HEK293 (cell line): ENCODE data around the gene GNG14.

Experiments used
- IKZF3 ChIP-seq: fragments of 450-650 bp; IDR thresholded peaks from 2 replicates; pipeline ENCODE4 v1.5.0; 2018; ENCODE audit warnings: missing biosample characterization, mild to moderate bottlenecking, missing genetic modification characterization, moderate library complexity
- KLF16 ChIP-seq: fragments of 450-650 bp; formaldehyde crosslinking; IDR thresholded peaks from 2 replicates; pipeline ENCODE4 v1.5.1; 2017; ENCODE audit warnings: missing biosample characterization, missing genetic modification characterization
- KLF7 ChIP-seq: fragments of 450-650 bp; formaldehyde crosslinking; IDR thresholded peaks from 2 replicates; pipeline ENCODE4 v1.5.1; 2016; ENCODE audit warnings: missing biosample characterization, missing genetic modification characterization, borderline replicate concordance
- KLF8 ChIP-seq: fragments of 450-650 bp; formaldehyde crosslinking; IDR thresholded peaks from 2 replicates; pipeline ENCODE4 v1.5.1; 2016; ENCODE audit warnings: missing biosample characterization, missing genetic modification characterization
- OSR2 ChIP-seq: fragments of 450-650 bp; formaldehyde crosslinking; IDR thresholded peaks from 2 replicates; pipeline ENCODE4 v1.5.1; 2016; ENCODE audit warnings: missing biosample characterization, missing genetic modification characterization
- SP7 ChIP-seq: fragments of 450-650 bp; formaldehyde crosslinking; IDR thresholded peaks from 2 replicates; pipeline ENCODE4 v1.5.1; 2016; ENCODE audit warnings: missing biosample characterization, missing genetic modification characterization
- ZBTB17 ChIP-seq: fragments of 450-650 bp; formaldehyde crosslinking; IDR thresholded peaks from 2 replicates; pipeline ENCODE4 v1.5.1; 2016; ENCODE audit warnings: missing biosample characterization, missing genetic modification characterization
- ZBTB48 ChIP-seq: fragments of 450-650 bp; formaldehyde crosslinking; IDR thresholded peaks from 2 replicates; pipeline ENCODE4 v1.5.1; 2016; ENCODE audit warnings: missing biosample characterization, missing genetic modification characterization
- ZBTB7A ChIP-seq: fragments of 450-650 bp; formaldehyde crosslinking; IDR thresholded peaks from 2 replicates; pipeline ENCODE4 v1.5.1; 2016; ENCODE audit warnings: low read depth, missing biosample characterization, missing genetic modification characterization
- ZNF146 ChIP-seq: fragments of 450-650 bp; formaldehyde crosslinking; IDR thresholded peaks from 2 replicates; pipeline ENCODE4 v1.5.1; 2016; ENCODE audit warnings: missing biosample characterization, missing genetic modification characterization
- ZNF16 ChIP-seq: fragments of 450-650 bp; formaldehyde crosslinking; IDR thresholded peaks from 2 replicates; pipeline ENCODE4 v1.5.1; 2016; ENCODE audit warnings: low read depth, missing biosample characterization, missing genetic modification characterization
- ZNF324 ChIP-seq: fragments of 450-650 bp; formaldehyde crosslinking; IDR thresholded peaks from 2 replicates; pipeline ENCODE4 v1.5.1; 2016; ENCODE audit warnings: missing biosample characterization, missing genetic modification characterization
- ZNF416 ChIP-seq: fragments of 450-650 bp; formaldehyde crosslinking; IDR thresholded peaks from 2 replicates; pipeline ENCODE4 v1.5.1; 2016; ENCODE audit warnings: missing biosample characterization, missing genetic modification characterization
- ZNF560 ChIP-seq: fragments of 450-650 bp; formaldehyde crosslinking; IDR thresholded peaks from 2 replicates; pipeline ENCODE4 v1.5.1; 2017; ENCODE audit warnings: missing biosample characterization, missing genetic modification characterization, borderline replicate concordance
- ZNF571 ChIP-seq: fragments of 450-650 bp; formaldehyde crosslinking; IDR thresholded peaks from 2 replicates; pipeline ENCODE4 v1.5.0; 2017; ENCODE audit warnings: missing biosample characterization, missing genetic modification characterization
- ZNF600 ChIP-seq: fragments of 450-650 bp; formaldehyde crosslinking; IDR thresholded peaks from 2 replicates; pipeline ENCODE4 v1.5.1; 2016; ENCODE audit warnings: missing biosample characterization, missing genetic modification characterization
- ZNF677 ChIP-seq: fragments of 450-650 bp; IDR thresholded peaks from 2 replicates; pipeline ENCODE4 v1.5.0; 2018; ENCODE audit warnings: missing biosample characterization, mild to moderate bottlenecking, missing genetic modification characterization, moderate library complexity
- ZNF707 ChIP-seq: fragments of 450-650 bp; formaldehyde crosslinking; IDR thresholded peaks from 2 replicates; pipeline ENCODE4 v1.5.1; 2016; ENCODE audit warnings: missing biosample characterization, missing genetic modification characterization
- ZNF843 ChIP-seq: fragments of 450-650 bp; formaldehyde crosslinking; IDR thresholded peaks from 2 replicates; pipeline ENCODE4 v1.5.1; 2016; ENCODE audit warnings: missing biosample characterization, missing genetic modification characterization
- ZSCAN30 ChIP-seq: fragments of 450-650 bp; IDR thresholded peaks from 2 replicates; pipeline ENCODE4 v1.5.1; 2018; ENCODE audit warnings: missing biosample characterization, mild to moderate bottlenecking, missing genetic modification characterization, moderate library complexity
- ZXDB ChIP-seq: fragments of 450-650 bp; formaldehyde crosslinking; IDR thresholded peaks from 2 replicates; pipeline ENCODE4 v1.5.1; 2016; ENCODE audit warnings: missing biosample characterization, missing genetic modification characterization
- TF ChIP-seq, protein P1 (sequence below): fragments of 450-650 bp; formaldehyde crosslinking; IDR thresholded peaks from 2 replicates; pipeline ENCODE4 v1.5.1; 2016; ENCODE audit warnings: missing biosample characterization, missing genetic modification characterization
- TF ChIP-seq, protein P2 (sequence below): fragments of 450-650 bp; formaldehyde crosslinking; IDR thresholded peaks from 2 replicates; pipeline ENCODE4 v1.5.1; 2017; ENCODE audit warnings: missing biosample characterization, mild to moderate bottlenecking, missing genetic modification characterization, moderate library complexity
- TF ChIP-seq, protein P3 (sequence below): fragments of 450-650 bp; formaldehyde crosslinking; IDR thresholded peaks from 2 replicates; pipeline ENCODE4 v1.5.1; 2016; ENCODE audit warnings: missing biosample characterization, missing genetic modification characterization
- TF ChIP-seq, protein P4 (sequence below): fragments of 450-650 bp; formaldehyde crosslinking; IDR thresholded peaks from 2 replicates; pipeline ENCODE4 v1.5.1; 2016; ENCODE audit warnings: missing biosample characterization, missing genetic modification characterization, low read depth

Gene GNG14

DNA sequence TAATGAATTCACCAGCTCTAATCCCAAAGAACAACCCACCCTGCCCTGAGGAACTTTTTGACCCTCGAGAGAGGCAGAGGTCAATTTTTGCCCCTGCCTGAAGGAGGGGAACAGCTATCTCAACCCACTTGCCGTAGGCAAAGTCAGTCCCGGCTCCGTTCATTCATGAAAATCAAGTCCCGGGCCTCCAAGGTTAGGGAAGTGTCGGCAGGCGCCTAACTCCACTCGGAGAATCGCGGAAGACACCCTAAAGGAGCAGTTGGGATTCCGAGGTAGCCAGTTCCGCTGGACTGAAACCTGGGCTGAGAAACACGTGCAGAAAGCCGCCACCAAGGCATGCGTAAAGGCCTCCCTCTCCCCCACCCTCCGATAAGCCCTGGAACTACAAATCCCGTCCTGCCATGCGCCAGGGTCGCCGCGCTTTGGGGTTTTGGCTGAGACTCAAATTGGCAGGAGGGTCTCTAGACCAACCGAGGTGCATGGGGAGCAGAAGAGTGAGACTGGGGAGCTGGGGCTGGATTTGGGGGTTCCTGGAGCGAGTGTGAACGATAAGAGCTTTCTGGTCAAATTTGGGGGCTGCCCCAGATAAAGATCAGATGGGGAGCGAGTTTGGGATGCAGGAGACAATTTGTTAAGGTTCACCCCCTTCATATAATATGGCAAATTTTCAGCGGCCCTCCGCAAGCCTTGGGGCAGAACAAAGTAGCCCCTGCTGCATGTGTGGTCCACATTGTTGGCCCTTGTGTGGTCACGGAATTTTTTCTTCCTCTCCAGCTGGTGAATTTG, 36.0 kb downstream of the GNG14 start, which contains the start of gene TNPO2 (continued):
- TF ChIP-seq KLF16: no peak
- no peak for TF ChIP-seq ZNF560
- no peak for TF ChIP-seq ZNF707 (tag by site-specific recombination)
- TF ChIP-seq KLF8 (tag by site-specific recombination): 0 out of 2 replicates have a peak, but pooled peaks have one; percentile 11
- TF ChIP-seq ZNF677 (tag by site-specific recombination): no peak
- TF ChIP-seq ZNF600 (tag by site-specific recombination): 0 out of 2 replicates have a peak, but pooled peaks have one; percentile 53
- TF ChIP-seq KLF7: no peak
- TF ChIP-seq, protein P1, sequence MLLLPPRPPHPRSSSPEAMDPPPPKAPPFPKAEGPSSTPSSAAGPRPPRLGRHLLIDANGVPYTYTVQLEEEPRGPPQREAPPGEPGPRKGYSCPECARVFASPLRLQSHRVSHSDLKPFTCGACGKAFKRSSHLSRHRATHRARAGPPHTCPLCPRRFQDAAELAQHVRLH (tag by site-specific recombination): 0 out of 2 replicates have a peak, but pooled peaks have one; percentile 23
- peak; percentile 50 for TF ChIP-seq ZSCAN30 (tag by site-specific recombination)
- peak; percentile 50; the same call in 1 of the 2 replicates for TF ChIP-seq ZXDB (tag by site-specific recombination)
- no peak for TF ChIP-seq ZNF16
- TF ChIP-seq, protein P2, sequence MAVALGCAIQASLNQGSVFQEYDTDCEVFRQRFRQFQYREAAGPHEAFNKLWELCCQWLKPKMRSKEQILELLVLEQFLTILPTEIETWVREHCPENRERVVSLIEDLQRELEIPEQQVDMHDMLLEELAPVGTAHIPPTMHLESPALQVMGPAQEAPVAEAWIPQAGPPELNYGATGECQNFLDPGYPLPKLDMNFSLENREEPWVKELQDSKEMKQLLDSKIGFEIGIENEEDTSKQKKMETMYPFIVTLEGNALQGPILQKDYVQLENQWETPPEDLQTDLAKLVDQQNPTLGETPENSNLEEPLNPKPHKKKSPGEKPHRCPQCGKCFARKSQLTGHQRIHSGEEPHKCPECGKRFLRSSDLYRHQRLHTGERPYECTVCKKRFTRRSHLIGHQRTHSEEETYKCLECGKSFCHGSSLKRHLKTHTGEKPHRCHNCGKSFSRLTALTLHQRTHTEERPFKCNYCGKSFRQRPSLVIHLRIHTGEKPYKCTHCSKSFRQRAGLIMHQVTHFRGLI (tag by site-specific recombination): no peak
- no peak for TF ChIP-seq ZNF843 (tag by site-specific recombination)
- 0 out of 2 replicates have a peak, but pooled peaks have one; percentile 19 for TF ChIP-seq ZBTB48 (tag by site-specific recombination)
- TF ChIP-seq OSR2 (tag by site-specific recombination): 0 out of 2 replicates have a peak, but pooled peaks have one; percentile 31
- TF ChIP-seq ZNF146 (tag by site-specific recombination): no peak
- peak; percentile 20; the same call in 1 of the 2 replicates for TF ChIP-seq SP7 (tag by site-specific recombination)
- TF ChIP-seq ZNF571 (tag by site-specific recombination): no peak
- peak; percentile 54 for TF ChIP-seq ZBTB17 (tag by site-specific recombination)
- no peak for TF ChIP-seq ZNF416
- TF ChIP-seq IKZF3 (tag by site-specific recombination): peak; percentile 26; the same call in 1 of the 2 replicates
- TF ChIP-seq, protein P3, sequence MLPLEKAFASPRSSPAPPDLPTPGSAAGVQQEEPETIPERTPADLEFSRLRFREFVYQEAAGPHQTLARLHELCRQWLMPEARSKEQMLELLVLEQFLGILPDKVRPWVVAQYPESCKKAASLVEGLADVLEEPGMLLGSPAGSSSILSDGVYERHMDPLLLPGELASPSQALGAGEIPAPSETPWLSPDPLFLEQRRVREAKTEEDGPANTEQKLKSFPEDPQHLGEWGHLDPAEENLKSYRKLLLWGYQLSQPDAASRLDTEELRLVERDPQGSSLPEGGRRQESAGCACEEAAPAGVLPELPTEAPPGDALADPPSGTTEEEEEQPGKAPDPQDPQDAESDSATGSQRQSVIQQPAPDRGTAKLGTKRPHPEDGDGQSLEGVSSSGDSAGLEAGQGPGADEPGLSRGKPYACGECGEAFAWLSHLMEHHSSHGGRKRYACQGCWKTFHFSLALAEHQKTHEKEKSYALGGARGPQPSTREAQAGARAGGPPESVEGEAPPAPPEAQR (tag by site-specific recombination): no peak
- TF ChIP-seq ZBTB7A (tag by site-specific recombination): peak; percentile 74
- TF ChIP-seq, protein P4, sequence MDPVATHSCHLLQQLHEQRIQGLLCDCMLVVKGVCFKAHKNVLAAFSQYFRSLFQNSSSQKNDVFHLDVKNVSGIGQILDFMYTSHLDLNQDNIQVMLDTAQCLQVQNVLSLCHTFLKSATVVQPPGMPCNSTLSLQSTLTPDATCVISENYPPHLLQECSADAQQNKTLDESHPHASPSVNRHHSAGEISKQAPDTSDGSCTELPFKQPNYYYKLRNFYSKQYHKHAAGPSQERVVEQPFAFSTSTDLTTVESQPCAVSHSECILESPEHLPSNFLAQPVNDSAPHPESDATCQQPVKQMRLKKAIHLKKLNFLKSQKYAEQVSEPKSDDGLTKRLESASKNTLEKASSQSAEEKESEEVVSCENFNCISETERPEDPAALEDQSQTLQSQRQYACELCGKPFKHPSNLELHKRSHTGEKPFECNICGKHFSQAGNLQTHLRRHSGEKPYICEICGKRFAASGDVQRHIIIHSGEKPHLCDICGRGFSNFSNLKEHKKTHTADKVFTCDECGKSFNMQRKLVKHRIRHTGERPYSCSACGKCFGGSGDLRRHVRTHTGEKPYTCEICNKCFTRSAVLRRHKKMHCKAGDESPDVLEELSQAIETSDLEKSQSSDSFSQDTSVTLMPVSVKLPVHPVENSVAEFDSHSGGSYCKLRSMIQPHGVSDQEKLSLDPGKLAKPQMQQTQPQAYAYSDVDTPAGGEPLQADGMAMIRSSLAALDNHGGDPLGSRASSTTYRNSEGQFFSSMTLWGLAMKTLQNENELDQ: no peak
- 0 out of 2 replicates have a peak, but pooled peaks have one; percentile 45 for TF ChIP-seq ZNF324 (tag by site-specific recombination)
